HepG2 (cell line): ENCODE measurements around the gene PDIA5.

Experiments used
- HMG20A ChIP-seq: IDR thresholded peaks from 2 replicates; pipeline ENCODE4 v1.6.1; 2016; ENCODE audit warnings: borderline replicate concordance
- HNRNPLL ChIP-seq: fragments of 200-400 bp; formaldehyde crosslinking; IDR thresholded peaks from 2 replicates; pipeline ENCODE4 v1.6.1; 2017; ENCODE audit warnings: mild to moderate bottlenecking, low read depth, low read length; ENCODE audit not compliant: poor library complexity, severe bottlenecking
- KLF15 ChIP-seq: sonication (generic); formaldehyde crosslinking; IDR thresholded peaks from 2 replicates; pipeline ENCODE4 v1.8.1; 2023; ENCODE audit warnings: borderline replicate concordance, mild to moderate bottlenecking, inconsistent platforms, missing genetic modification reagents, mixed read lengths
- MTERF4 ChIP-seq: sonication (generic); formaldehyde crosslinking; IDR thresholded peaks from 2 replicates; pipeline ENCODE4 v1.8.0; 2023; ENCODE audit warnings: mild to moderate bottlenecking, missing genetic modification reagents
- ZBTB34 ChIP-seq: sonication (generic); formaldehyde crosslinking; IDR thresholded peaks from 2 replicates; pipeline ENCODE4 v1.8.0; 2022; ENCODE audit warnings: mild to moderate bottlenecking, missing genetic modification reagents
- ZNF615 ChIP-seq: sonication (generic); formaldehyde crosslinking; IDR thresholded peaks from 2 replicates; pipeline ENCODE4 v1.5.0; 2020; ENCODE audit warnings: mild to moderate bottlenecking, missing genetic modification reagents, borderline replicate concordance
- ZNF878 ChIP-seq: sonication (generic); formaldehyde crosslinking; IDR thresholded peaks from 2 replicates; pipeline ENCODE4 v1.8.1; 2023; ENCODE audit warnings: mild to moderate bottlenecking, missing genetic modification reagents, moderate library complexity
- TF ChIP-seq, protein P1 (sequence below): IDR thresholded peaks from 2 replicates; pipeline ENCODE4 v1.6.1; 2012; ENCODE audit warnings: inconsistent platforms

GRCh38 chr3:123130079-123130750 is 63.4 kb downstream of the PDIA5 start:
- TF ChIP-seq HNRNPLL (no peak), MTERF4 (CRISPR knock-in tag) (no peak), ZBTB34 (CRISPR knock-in tag) (no peak), ZNF615 (CRISPR knock-in tag) (no peak), KLF15 (CRISPR knock-in tag) (no peak), ZNF878 (CRISPR knock-in tag) (no peak), HMG20A (CRISPR knock-in tag) (no peak)
- TF ChIP-seq, protein P1, sequence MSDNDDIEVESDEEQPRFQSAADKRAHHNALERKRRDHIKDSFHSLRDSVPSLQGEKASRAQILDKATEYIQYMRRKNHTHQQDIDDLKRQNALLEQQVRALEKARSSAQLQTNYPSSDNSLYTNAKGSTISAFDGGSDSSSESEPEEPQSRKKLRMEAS, result no peak
